ENCODE results near the gene KRI1.
"Not testable (repeated sequence)": the region's sequence is repeated elsewhere in the genome, so short reads cannot be mapped to it uniquely, and the experiment has no call there.

The KRI1 gene

DNA sequence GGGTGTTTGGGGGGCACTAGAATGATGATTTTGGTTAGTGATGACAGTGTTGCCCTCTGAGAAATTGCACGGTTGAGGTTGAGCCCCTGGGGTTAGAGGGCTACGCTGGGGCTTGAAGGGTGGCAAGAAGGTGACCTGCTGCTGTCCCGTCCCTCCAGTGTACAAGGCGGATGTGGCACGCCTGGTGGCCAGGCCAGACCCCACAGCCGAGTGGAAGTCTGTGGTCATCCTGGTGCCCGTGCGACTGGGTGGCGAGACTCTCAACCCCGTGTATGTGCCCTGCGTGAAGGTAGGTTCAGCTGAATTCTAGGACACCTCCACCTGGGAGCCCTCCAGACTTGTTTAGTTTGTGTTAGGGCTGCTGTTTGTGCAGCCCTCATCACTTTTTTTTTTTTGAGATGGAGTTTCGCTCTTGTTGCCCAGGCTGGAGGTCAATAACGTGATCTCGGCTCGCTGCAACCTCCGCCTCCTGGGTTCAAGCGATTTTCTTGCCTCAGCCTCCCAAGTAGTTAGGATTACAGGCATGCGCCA lies 17.0 kb downstream of the KRI1 start:
- no peak for DNase-seq

DNA sequence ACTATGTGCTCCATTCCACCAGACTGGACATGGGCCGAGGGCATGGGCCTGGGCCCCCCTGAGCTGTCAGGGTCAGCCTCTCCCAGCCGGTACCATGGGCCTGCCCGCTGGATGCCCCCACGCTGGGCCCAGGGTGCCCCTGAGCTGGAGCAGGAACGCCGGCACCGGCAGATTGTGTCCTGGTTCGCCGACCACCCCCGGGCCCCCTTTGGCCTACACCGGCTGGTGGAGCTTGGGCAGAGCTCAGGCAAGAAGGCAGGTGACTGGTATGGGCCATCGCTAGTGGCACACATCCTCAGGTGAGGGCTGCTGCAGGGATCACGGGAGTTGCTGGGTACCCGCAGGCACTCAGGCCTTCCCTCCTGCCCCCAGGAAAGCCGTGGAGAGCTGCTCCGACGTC lies 19.0 kb downstream of the KRI1 start:
- DNase-seq = no peak

DNA sequence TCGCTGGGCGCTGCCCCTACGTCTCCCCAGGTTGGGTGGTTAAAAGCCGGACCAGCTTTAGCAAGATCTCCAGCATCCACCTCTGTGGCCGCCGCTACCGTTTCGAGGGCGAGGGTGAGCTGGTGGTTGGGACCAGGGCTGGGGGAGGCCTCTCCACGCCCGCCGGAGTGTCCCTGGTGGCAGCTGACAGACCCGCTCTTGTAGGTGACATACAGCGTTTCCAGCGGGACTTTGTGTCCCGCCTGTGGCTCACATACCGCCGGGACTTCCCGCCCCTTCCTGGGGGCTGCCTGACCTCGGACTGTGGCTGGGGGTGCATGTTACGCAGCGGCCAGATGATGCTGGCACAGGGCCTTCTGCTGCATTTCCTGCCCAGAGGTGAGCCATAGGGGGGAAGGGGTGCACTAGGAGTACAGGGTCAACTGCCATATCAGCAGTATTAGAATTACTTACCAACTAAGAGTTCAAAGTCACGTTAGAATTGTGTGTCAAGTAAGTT lies 21.0 kb downstream of the KRI1 start:
- DNase-seq = no peak

DNA sequence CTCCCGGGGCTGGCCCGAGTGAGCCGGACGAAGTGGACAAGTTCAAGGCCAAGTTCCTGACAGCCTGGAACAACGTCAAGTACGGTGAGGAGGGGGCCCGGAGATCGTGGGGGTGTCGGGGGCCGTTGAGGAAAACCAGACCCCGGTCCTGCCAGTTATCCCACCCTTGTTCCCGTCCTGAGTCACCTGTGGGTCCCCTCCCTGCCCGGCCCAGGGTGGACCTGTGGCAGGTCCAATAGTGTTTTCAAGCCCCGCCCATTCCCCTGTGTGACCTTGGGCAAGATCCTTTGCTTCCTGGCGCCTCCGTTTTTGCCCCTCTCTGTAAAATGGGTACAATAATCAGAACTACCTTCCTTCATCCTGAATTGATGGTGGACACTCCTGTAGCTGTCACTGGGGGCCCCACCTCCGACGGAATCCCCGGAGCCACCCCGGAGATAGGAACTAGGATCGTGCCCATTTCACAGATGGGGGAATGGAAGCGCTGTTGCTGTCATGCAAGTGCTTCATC lies 21.5 kb downstream of the KRI1 start:
- no peak for DNase-seq

DNA sequence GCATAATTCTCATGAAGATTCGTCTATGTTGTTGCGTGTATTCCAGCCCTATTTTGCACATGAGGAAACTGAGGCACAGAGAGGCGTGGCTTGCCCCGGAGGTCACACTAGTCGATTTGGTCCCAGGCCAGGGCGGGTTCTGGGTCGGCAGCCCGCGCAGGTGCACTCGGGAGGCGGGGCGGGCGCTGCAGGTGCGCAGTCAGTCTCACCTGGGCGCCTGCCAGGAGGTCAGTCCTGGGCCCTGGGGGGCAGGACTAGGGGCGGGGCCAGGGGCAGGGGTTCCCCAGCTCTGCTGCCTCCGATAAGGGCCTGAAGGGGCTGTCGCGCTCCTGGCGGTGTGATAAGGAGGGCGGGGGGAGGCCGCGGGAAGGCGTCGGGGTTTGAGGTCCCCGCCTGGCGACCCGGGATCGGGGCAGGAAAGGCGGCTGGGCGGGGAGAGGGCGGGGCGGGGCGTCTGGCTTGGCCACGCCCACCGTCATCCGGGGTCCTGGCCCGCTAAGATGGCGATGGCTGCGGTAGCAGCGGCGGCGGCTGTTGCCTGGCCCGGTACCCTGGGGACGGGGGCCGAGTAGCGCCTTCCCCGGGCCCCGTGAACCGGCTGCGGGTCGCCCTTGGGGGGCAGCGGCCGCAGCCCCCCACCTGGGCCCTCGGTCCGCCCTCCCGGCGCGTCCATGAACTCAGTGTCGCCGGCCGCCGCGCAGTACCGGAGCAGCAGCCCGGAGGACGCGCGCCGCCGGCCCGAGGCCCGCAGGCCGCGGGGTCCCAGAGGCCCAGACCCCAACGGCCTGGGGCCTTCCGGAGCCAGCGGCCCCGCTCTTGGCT lies 22.2 kb downstream of the KRI1 start, which contains the start of gene ATG4D:
ATG4D (plus strand) TSS at position 485 of the 822 bp plus-strand sequence; CDS start at position 672, 187 bp downstream.
- peak; percentile 92 for DNase-seq

DNA sequence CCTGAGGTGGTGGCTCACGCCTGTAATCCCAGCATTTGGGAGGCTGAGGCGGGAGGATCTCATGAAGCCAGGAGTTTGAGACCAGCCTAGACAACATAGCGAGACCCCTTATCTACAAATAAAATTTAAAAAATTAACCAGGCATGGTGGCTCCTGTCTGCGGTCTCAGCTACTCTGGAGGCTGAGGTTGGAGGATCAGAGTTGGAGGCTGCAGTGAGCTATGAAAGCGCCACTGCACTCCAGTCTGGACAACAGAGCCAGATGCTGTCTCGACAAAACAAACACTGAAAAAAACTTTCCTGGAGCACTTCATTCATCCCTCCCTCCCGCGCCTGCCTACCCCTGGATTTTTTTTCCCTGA lies 22.8 kb downstream of the KRI1 start:
- DNase-seq = peak; percentile 16

DNA sequence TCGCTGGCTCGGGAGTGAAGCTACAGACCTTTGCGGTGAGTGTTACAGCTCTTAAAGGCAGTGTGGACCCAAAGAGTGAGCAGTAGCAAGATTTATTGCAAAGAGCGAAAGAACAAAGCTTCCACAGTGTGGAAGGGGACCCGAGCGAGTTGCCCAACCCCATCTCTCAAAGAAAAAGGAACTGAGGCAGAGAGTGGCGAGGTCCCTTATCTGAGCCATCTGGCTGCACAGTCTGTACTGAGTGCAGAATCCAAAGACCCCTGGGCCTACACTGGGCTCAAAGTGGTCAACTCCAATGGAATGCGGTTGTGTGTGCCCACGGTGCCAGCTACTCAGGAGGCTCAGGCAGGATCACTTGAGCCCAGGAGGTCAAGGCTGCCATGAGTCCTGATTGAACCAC lies 26.8 kb downstream of the KRI1 start:
- DNase-seq = not testable (repeated sequence)

DNA sequence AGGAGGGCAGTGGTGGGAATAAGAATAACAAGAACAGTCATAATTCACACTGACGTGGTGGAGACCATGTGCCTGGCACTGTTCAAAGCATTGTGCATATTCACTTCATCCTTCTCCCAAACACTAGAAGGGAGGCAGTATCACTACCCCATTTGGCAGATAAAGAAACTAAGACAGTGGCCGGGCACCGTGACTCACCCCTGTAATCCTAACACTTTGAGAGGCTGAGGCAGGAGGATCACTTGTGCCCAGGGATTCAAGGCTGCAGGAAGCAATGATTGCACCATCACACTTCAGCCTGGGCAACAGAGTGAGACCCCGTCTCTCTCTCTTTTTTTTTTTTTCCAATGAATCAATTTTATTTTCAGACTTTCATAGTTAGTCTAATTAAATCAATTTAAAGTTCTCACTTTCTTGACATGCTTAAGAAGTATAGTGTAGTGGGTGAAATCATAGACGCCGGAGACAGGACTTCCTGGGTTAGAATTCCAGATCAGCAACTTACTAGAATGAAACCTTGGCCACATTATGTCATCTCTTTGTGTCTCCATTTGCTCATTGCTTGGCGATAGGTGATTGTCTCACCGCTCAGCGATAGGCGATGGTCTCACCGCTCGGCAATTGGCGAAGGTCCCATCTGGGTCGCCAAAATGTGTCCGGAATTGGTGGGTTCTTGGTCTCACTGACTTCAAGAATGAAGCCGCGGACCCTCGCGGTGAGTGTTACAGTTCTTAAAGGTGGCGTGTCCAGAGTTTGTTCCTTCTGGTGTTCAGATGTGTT lies 27.4 kb downstream of the KRI1 start:
- no peak for DNase-seq

DNA sequence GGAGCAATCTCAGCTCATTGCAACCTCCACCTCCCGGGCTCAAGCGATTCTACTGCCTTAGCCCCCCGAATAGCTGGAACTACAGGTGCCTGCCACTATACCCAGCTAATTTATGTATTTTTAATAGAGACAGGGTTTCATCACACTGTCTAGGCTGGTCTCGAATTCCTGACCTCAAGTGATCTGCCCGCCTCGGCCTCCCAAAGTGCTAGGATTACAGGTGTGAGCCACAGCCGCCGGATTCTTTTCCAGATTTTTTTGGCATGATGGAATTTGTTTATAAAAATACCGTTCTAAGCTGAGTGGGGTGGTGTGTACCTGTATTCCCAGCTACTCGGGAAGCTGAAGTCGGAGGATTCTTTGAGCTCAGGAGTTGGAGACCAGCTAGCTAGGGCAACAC lies 28.1 kb downstream of the KRI1 start:
- DNase-seq = no peak

DNA sequence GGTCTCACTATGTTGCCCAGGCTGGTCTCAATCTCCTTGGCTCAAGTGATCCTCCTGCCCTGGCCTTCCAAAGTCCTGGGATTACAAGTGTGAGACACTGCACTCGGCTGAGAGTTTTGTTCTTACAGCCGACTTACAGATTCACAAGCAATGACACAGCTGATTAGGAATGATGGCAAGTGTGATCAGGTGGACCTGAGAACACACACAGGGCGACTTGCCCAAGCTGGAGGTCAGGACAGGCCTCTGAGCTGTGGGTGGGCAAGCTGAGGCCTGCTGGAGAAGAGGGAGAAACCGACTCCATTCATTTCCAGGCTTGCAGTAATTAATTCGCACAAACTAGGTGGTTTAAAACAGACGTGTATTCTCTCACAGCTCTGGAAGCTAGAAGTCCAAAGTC lies 30.2 kb downstream of the KRI1 start:
- no peak for DNase-seq

DNA sequence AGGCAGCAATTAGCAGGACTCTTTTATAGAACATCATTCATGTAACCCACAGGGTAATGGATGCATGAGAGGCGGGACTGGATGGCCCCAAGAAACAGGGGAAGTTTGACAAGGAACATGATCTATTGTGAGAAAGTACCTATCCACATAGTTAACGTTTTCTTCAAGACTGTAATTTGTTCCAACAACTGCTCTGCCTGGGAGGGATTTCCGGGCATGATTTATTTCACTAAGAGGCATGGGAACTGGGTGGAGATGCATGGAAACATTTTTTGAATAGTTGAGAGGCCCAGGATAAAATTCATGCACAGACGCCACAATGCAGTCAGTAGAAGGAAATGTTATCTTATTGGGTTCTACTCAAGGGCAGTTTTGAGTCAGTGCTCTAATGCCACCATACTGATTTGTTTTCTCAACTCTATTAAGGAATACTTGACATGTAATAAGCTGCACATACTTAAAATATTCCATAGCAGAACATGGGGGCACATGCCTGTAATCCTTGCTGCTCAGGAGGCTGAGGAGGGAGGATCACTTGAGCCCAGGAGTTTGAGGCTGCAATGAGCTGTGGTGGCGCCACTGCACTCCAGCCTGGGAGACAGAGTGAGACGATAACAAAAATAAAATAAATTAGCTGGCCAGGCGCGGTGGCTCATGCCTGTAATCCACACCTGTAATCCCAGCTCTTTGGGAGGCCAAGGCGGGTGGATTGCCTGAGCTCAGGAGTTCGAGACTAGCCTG lies 32.0 kb downstream of the KRI1 start:
- no peak for DNase-seq

DNA sequence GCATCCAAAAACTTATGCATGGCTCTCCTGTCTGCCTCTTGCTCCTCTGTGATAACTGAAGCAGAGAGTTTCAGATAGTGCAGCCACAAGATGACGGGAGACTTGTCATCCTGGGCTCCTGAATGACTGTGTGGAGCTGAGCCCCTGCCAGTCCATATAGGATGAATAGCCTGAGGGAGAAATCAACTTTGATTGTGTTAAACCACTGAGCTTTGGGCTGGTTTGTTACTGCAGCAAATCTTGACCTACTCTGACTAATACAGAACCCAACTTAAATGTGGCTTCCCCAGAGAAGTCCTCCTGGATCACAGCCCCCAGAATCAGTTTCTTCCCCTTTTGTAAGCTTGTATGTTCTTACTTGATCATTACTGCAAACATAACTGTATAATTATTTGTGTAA lies 33.4 kb downstream of the KRI1 start:
- no peak for DNase-seq

DNA sequence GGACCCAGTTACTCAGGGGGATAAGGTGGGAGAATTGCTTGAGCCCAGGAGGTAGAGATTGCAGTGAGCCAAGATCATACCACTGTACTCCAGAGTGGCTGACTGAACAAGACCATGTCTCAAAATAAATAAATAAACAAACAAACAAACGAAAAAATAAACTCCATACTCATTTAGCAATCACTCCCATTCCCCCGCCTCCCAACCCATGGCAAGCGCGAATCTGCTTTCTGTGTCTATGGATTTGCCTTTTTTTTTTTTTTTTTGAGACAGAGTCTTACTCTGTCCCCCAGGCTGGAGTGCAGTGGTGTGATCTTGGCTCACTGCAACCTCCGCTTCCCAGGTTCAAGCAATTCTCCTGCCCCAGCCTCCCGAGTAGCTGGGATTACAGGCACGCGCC lies 38.9 kb downstream of the KRI1 start:
- not testable (repeated sequence) for DNase-seq

DNA sequence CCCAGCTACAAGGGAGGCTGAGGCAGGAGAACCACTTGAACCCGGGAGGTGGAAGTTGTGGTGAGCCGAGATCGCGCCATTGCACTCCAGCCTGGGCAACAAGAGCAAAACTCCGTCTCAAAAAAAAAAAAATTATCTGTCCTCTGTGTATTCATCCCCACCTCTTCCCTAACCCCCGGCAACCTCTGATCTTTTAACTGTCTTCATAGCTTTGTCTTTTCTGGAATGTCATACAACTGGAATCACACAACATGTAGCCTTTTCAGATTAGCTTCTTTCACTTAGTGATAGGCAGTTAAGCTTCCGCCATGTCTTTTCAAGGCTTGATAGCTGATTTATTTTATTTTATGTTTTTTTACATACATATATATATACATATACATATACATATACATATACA lies 40.2 kb downstream of the KRI1 start:
- DNase-seq = no peak

DNA sequence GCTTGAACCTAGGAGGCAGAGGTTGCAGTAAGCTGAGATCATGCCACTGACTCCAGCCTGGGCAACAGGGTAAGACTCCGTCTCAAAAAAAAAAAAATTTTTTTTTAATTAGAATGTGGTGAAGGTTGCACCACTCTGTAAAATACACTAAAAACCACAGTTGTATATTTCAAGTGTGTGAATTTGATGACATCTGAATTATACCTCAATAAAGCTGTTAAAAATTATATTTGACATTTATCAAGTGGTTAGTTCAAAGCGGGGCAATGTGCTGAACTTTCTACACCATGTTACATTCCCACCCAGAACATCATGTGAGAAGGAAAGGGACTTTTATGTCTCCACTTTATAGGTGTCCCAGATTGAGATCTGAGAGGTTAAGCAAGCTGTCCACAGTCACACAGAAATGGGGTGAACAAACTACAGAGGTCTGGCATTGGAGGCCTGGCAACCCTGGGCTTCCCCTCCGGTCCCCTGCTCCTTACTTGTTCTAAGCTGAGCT lies 42.6 kb downstream of the KRI1 start:
- DNase-seq = no peak

DNA sequence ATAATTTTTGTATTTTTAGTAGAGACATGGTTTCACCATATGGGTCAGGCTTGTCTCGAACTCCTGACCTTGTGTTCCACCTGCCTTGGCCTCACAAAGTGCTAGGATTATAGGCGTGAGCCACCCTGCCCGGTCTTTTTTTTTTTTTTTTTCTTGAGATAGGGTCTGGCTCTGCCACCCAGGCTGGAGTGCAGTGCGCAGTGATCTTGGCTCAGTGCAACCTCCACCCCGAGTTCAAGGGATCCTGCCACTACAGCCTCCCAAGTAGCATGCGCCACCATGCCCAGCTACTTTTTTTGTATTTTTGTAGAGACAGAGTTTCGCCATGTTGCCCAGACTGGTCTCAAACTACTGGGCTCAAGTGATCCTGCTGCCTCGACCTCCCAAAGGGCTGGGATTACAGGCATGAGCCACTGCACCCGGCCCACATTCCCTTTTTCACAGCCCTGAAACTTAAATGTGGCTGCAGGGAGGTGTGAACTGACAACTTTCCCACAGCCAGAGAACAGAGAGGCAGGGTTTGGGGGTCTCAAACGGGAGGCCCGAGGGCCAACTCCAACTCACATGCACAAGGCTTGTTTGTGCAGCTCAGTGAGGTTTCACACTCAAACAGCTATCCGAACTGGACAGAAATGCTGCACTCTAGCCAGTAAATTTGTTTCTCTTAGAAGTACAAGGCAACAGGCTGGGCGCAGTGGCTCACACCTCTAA lies 44.2 kb downstream of the KRI1 start:
- DNase-seq = no peak

DNA sequence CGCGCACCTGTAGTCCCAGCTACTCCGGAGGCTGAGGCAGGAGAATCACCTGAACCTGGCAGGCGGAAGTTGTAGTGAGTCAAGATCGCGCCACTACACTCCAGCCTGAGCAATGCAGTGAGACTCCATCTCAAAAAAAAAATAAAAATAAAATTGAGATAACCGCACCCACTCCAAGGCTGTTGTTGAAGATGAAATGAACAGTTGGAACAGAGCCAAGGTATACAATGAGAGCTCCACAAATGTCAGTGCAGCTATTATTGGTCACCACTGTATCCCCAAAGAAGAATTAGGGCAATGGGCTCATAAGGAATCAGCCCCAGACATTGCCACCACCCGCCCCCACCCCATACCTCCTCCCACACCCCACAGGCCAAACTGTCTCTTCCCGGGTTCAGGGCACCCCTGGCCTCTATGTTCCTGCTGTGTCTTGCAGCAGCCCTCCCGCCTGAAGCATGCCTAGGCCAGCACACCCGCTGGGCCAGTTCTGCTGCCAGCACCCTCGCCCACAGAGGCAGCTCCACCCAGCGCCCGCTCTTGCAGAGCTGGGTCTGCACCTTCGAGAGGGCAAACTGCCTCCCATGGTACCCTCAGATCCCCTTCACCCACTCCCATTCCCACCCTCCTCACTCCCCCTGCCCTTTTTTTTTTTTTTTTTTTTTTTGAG lies 45.0 kb downstream of the KRI1 start:
- no peak for DNase-seq

DNA sequence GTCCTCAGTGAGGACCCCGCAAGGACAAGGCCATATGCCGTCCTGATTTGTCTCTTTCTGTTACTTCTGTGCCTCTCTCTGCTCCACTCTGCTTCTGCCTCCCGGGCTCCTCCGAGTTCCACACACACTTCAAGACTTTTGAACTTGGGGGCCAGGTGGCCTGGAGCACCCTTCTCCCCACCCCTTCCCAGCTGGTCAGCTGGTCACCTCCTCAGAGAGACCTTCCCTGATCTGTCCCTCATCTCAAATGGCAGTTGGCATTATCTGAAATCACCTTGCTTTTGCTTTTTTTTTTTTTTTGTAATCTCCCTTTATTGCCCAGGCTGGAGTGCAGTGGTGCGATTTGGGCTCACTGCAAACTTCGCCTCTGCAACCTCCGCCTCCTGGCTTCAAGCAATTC lies 46.4 kb downstream of the KRI1 start:
- no peak for DNase-seq

DNA sequence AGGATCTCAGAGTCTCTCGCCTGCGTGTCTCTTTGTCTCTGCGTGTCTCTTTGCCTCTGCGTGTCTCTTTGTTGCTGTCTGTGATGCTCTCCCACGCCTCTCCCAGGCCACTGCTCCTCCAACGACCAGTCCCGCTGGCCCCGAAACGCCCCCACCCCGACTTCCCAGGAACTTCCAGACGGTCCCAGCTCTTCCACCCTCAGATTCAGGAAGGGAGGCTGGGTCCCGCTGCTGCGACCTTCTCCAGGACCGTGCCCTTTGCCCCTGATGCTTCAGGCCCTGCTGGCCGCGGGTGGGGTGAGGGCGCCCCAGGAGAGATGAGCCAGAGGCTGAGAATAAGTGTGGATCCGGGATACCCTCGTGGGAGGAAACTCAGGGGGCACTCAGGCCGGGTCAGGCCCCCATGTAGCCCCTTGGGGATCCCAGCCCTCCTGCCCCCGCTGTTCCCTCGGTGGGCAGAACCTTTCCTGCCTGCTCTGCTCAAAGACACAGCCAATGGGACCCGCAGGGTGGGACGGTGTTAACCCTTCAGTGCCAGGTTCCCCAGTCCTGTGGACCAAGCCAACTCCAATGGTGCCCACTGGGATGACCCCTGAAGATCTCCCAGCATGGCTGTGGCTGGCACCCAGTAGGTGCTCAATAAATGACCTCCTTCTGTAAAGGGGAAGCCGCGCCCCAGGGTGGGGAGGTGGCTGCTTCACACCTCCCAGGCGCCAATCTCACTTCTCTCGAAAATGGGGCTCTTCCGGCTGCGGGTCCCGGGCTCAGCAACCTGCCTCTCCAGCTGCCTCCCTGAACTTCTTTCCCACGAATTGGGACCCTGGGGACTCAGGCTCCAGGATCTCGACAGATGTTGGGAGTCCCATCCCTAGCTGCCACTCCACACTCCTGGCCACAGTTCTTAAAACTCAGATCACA lies 47.1 kb downstream of the KRI1 start:
- DNase-seq = no peak

DNA sequence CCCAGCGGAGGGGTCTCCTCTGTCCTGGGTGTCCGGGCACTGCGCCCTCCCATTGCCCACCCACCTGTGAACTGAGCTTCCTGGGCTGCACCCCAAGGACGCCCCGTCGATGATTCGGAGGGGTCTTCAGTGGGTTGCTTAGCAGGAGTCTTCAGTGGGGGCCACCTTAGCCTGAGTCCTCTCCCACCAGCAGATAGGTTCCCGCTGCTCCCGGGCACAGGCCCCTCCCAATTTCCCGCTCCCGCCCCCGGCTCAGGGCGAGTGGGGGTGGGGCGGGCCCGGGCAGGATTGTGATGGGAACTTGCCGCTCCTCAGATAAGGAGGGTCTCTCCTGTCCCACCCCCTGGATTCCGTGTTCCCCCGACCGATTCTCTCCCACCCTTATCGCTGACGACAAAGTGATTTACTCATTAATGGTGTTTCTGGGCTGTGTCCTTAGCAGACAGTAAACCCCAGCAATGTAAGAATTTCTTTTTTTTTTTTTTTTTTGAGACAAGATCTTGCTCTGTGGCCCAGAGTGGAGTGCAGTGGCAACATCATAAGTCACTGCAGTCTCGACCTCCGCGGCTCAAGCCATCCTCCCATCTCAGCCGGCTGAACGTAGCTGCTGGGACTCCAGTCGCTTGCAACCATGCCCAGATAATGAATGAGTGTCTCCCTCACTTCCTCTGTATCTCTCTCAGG lies 47.9 kb downstream of the KRI1 start:
- DNase-seq = no peak

Data from eye (tissue), 1 donor.